ENCODE results near the gene RFNG. TPM values are rescaled to one million over a fixed set of nuclear protein-coding genes. Genes with fewer than 3 reads are reported as not detected.

The RFNG gene
- total and polyA plus RNA-seq, 2 of the 4 experiments (the other 2 are of a cell fraction), result 6.8 to 47.3 TPM

DNA sequence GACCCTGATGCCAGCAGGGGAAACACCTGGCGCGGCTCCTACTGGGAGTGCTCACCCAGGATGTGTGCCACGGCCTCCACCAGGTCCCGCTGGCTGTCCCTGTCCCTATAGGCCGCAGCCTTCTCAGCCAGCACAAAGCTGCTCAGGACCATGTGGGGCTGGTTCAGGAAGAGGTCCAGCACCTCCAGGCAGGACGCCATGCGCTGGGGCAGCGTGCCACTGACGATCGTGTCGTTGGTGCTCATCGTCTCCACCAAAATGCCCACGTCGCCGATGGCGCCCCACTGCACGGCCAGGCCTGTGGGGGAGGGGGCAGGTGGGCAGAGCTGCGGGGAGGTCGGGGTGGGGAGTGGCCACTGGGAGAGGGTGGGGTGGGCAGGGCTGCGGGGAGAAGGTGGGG, 29.9 kb upstream of the RFNG start:
- no peak overlapping the region for H3K4me2 ChIP-seq (ENCODE audit: low read depth, low read length)
- H3K56ac ChIP-seq (ENCODE audit: extremely low read depth, insufficient read depth, low read length), result no peak overlapping the region
- no peak overlapping the region for H2AFZ ChIP-seq (replicated peaks; ENCODE audit: low read length, poor library complexity)
- no peak overlapping the region for H2BK15ac ChIP-seq (ENCODE audit: low read depth, low read length)
- no peak overlapping the region for H3K9ac ChIP-seq (ENCODE audit: low read depth, low read length)
- H2BK20ac ChIP-seq (ENCODE audit: low read depth, low read length), result no peak overlapping the region
- no peak for DNase-seq
- no TSS peak for BruUV-seq (replicated peaks)
- TF ChIP-seq RAD21 (IDR thresholded peaks at IDR 0.05; ENCODE audit: low read length), result no peak
- no peak for TF ChIP-seq MAZ (IDR thresholded peaks at IDR 0.05; ENCODE audit: borderline replicate concordance, low read depth, low read length)
- no peak for TF ChIP-seq MAFK (IDR thresholded peaks at IDR 0.05; ENCODE audit: low read depth, low read length)
- TF ChIP-seq FOS (IDR thresholded peaks at IDR 0.05; ENCODE audit: low read depth, low read length), result no peak
- no peak for TF ChIP-seq NFE2L2 (IDR thresholded peaks at IDR 0.05; ENCODE audit: low read depth, low read length)
- TF ChIP-seq SMC3 (IDR thresholded peaks at IDR 0.05; ENCODE audit: low read depth, low read length), result no peak
- TF ChIP-seq RFX5 (IDR thresholded peaks at IDR 0.05; ENCODE audit: low read depth, low read length), result no peak
- no peak for TF ChIP-seq MXI1 (IDR thresholded peaks at IDR 0.05; ENCODE audit: borderline replicate concordance, low read depth, low read length)
- TF ChIP-seq CHD1 (IDR thresholded peaks at IDR 0.05; ENCODE audit: low read depth, low read length), result no peak
- TF ChIP-seq, protein P1, sequence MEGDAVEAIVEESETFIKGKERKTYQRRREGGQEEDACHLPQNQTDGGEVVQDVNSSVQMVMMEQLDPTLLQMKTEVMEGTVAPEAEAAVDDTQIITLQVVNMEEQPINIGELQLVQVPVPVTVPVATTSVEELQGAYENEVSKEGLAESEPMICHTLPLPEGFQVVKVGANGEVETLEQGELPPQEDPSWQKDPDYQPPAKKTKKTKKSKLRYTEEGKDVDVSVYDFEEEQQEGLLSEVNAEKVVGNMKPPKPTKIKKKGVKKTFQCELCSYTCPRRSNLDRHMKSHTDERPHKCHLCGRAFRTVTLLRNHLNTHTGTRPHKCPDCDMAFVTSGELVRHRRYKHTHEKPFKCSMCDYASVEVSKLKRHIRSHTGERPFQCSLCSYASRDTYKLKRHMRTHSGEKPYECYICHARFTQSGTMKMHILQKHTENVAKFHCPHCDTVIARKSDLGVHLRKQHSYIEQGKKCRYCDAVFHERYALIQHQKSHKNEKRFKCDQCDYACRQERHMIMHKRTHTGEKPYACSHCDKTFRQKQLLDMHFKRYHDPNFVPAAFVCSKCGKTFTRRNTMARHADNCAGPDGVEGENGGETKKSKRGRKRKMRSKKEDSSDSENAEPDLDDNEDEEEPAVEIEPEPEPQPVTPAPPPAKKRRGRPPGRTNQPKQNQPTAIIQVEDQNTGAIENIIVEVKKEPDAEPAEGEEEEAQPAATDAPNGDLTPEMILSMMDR (conservative IDR thresholded peaks at IDR 0.05; ENCODE audit: low read depth, low read length), result no peak
- TF ChIP-seq BHLHE40 (IDR thresholded peaks at IDR 0.05; ENCODE audit: low read depth, low read length), result no peak
- TF ChIP-seq CEBPB (IDR thresholded peaks at IDR 0.05; ENCODE audit: low read depth, low read length), result no peak
- no peak for TF ChIP-seq POLR2A (IDR thresholded peaks at IDR 0.05; ENCODE audit: low read depth, low read length)
- TF ChIP-seq RCOR1 (IDR thresholded peaks at IDR 0.05; ENCODE audit: insufficient replicate concordance, low read length), result no peak
- TF ChIP-seq, protein P2, sequence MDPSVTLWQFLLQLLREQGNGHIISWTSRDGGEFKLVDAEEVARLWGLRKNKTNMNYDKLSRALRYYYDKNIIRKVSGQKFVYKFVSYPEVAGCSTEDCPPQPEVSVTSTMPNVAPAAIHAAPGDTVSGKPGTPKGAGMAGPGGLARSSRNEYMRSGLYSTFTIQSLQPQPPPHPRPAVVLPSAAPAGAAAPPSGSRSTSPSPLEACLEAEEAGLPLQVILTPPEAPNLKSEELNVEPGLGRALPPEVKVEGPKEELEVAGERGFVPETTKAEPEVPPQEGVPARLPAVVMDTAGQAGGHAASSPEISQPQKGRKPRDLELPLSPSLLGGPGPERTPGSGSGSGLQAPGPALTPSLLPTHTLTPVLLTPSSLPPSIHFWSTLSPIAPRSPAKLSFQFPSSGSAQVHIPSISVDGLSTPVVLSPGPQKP (IDR thresholded peaks at IDR 0.05; ENCODE audit: borderline replicate concordance, low read depth, low read length), result no peak
- peaks cover 74% of the 10 kb centered on the region for H3K36me3 ChIP-seq (ENCODE audit: control insufficient read depth, insufficient read depth, low read length)
- intact Hi-C loops (cut with micrococcal nuclease) (no loop called here), in situ Hi-C loops (cut with MboI; ENCODE audit: low sequenced_read_pairs) (no loop called here), dilution Hi-C loops (cut with HindIII; ENCODE audit: low sequenced_read_pairs, unreplicated experiment) (no loop called here)
- no peaks in the 10 kb centered on the region for H3K79me1 ChIP-seq (ENCODE audit: low read depth in 1 of 2, low read length in 2 of 2)
- no peak overlapping the region for H4K5ac ChIP-seq (ENCODE audit: low read depth, low read length)
- H2AK5ac ChIP-seq (ENCODE audit: low read depth, low read length), result no peak overlapping the region
- no peak overlapping the region for H3K23ac ChIP-seq (ENCODE audit: low read depth, low read length)
- H2BK120ac ChIP-seq (ENCODE audit: low read depth, low read length), result no peak overlapping the region
- H3K9me1 ChIP-seq (ENCODE audit: insufficient read depth, low read length), result no peaks in the 10 kb centered on the region
- POLR2A ChIA-PET (ENCODE audit: unreplicated experiment), result no interaction called here
- no peak overlapping the region for H4K91ac ChIP-seq (ENCODE audit: insufficient read depth, low read depth, low read length)
- H3K4ac ChIP-seq (ENCODE audit: low read depth, low read length), result no peak overlapping the region
- H3K14ac ChIP-seq (replicated peaks; ENCODE audit: low read depth, low read length), result no peak overlapping the region
- no peak overlapping the region for H4K8ac ChIP-seq (ENCODE audit: low read depth in 2 of 2, low read length in 2 of 2)
- no peak overlapping the region for H2AK9ac ChIP-seq (replicated peaks; ENCODE audit: low read depth, low read length, poor library complexity)
- CTCF ChIA-PET, result no interaction called here
- no peaks in the 10 kb centered on the region for H3K9me3 ChIP-seq (ENCODE audit: control insufficient read depth, insufficient read depth, low read length)
- no peaks in the 10 kb centered on the region; the same call in none of the 2 replicates for H4K20me1 ChIP-seq (ENCODE audit: insufficient read depth, low read length)
- WGBS, 2 experiments (ENCODE audit: extremely low coverage in 2 of 2, insufficient read length in 1 of 2), result 97% methylated on average over 11 of the region's 20 CpGs; no CpG with 5 or more reads in 1 of the 2 experiments
- no peaks in the 10 kb centered on the region for H3K4me1 ChIP-seq (ENCODE audit: control insufficient read depth, insufficient read depth, low read length)
- H2BK5ac ChIP-seq (ENCODE audit: low read depth, low read length, poor library complexity, severe bottlenecking), result no peak overlapping the region
- no peak overlapping the region for H3K18ac ChIP-seq (ENCODE audit: low read depth, low read length)
- no peak overlapping the region for H3K4me3 ChIP-seq (ENCODE audit: insufficient read depth, low read depth, low read length)
- H3K27ac ChIP-seq (ENCODE audit: insufficient read depth, low read length), result no peak overlapping the region
- no peak for ATAC-seq (ENCODE audit: low read depth)
- H3K27me3 ChIP-seq (ENCODE audit: control insufficient read depth, insufficient read depth, low read length), result no peaks in the 10 kb centered on the region
